K562 (cell line): ENCODE results near the gene IQCK. TPM values are rescaled to one million over a fixed set of nuclear protein-coding genes. Genes with fewer than 3 reads are reported as not detected.

Experiments used
- ATAC-seq: fragments of 200-7000 bp; cut with Tn5 transposase; 3 replicates; pipeline ENCODE4 v1.9.1; 2020; ENCODE audit warnings: moderate library complexity
- BruUV-seq: library from RNA; stranded (reverse); fragments of 400-500 nt; replicated peaks from 2 replicates; lab custom pipeline; 2021; lab: Mats Ljungman, UMichigan
- CTCF ChIA-PET: fragments of 300-600 bp; formaldehyde crosslinking; extraction: SDS; loops from one replicate; lab custom pipeline; 2021; ENCODE audit warnings: low intra/inter-chr PET ratio; lab: Yijun Ruan, JAX
- POLR2A ChIA-PET: fragments of 300-600, 350-650 bp; sonication (Branson Sonifier 250); formaldehyde crosslinking; extraction: SDS; loops from one replicate; lab custom pipeline; 2021; ENCODE audit warnings: antibody characterized with exemption, inconsistent platforms; lab: Yijun Ruan, JAX
- DNase-seq, 4 experiments: peaks; one replicate each; pipeline versions ENCODE4 v3.0.0 to v3.0.0-alpha.2; 2011 to 2018; ENCODE audit warnings: low spot score in 3 of 4, mixed read lengths in 3 of 4; ENCODE audit errors: extremely low read depth in 1 of 4
- FAIRE-seq: peaks from 2 replicates; lab custom pipeline; 2011; peaks lifted over from hg19 to GRCh38; lab: Jason Lieb, UNC
- H2AFZ ChIP-seq: 2 replicates; pipeline ENCODE4 v1.6.0; 2011; ENCODE audit warnings: low read depth, low read length, control low read depth, inconsistent platforms
- H3K27ac ChIP-seq: fragments of 200-600 bp; 3 replicates; pipeline ENCODE4 v1.8.0; 2011; ENCODE audit warnings: low read depth, mild to moderate bottlenecking, control low read depth, inconsistent platforms, low read length, moderate library complexity, mixed read lengths; ENCODE audit errors: extremely low read depth
- H3K27me3 ChIP-seq, 2 experiments: fragments of 300-600 bp in 1 of 2; 2 replicates in 1 of 2; 3 replicates in 1 of 2; pipeline versions ENCODE4 v1.6.0 to v1.8.0; 2011; ENCODE audit warnings: inconsistent platforms in 2 of 2, low read length in 2 of 2, mild to moderate bottlenecking in 1 of 2, mixed read lengths in 1 of 2, moderate library complexity in 1 of 2; ENCODE audit not compliant: control insufficient read depth in 2 of 2, insufficient read depth in 2 of 2
- H3K36me3 ChIP-seq: fragments of 300-600 bp; 3 replicates; pipeline ENCODE4 v1.8.0; 2011; ENCODE audit warnings: mild to moderate bottlenecking, low read length, inconsistent platforms; ENCODE audit not compliant: control insufficient read depth, insufficient read depth
- H3K4me1 ChIP-seq, 2 experiments: fragments of 200-600 bp in 1 of 2; replicated peaks in 1 of 2; 2 replicates in 1 of 2; 3 replicates in 1 of 2; pipeline versions ENCODE4 v1.5.1 to v1.8.0; 2011; ENCODE audit warnings: inconsistent platforms in 2 of 2, low read length in 2 of 2, mild to moderate bottlenecking in 1 of 2, mixed read lengths in 1 of 2, moderate library complexity in 1 of 2; ENCODE audit not compliant: control insufficient read depth in 2 of 2, insufficient read depth in 2 of 2
- H3K4me2 ChIP-seq: 2 replicates; pipeline ENCODE4 v1.6.1; 2011; ENCODE audit warnings: low read length, control low read depth, inconsistent platforms, mixed read lengths; ENCODE audit not compliant: insufficient read depth
- H3K4me3 ChIP-seq: fragments of 200-600 bp; sonication (generic), shearing (Covaris generic); 2 replicates; pipeline ENCODE4 v1.5.1; 2016; ENCODE audit warnings: control low read depth, inconsistent platforms
- H3K79me2 ChIP-seq: fragments of 200-600 bp; 3 replicates; pipeline ENCODE4 v1.8.0; 2011; ENCODE audit warnings: low read length, inconsistent platforms; ENCODE audit not compliant: control insufficient read depth, insufficient read depth
- H3K9ac ChIP-seq, 2 experiments: 2 replicates each; pipeline versions ENCODE4 v1.6.0 to v1.6.1; 2011; ENCODE audit warnings: low read depth in 2 of 2, low read length in 2 of 2, control low read depth in 1 of 2, inconsistent platforms in 1 of 2, mild to moderate bottlenecking in 1 of 2, mixed read lengths in 1 of 2; ENCODE audit not compliant: insufficient read depth in 1 of 2
- H3K9me1 ChIP-seq: one replicate; pipeline ENCODE4 v1.6.0; 2011; ENCODE audit warnings: inconsistent platforms, mild to moderate bottlenecking, low read length, moderate library complexity; ENCODE audit not compliant: control insufficient read depth, insufficient read depth
- H3K9me3 ChIP-seq: replicated peaks from 2 replicates; pipeline ENCODE4 v1.5.1; 2011; ENCODE audit warnings: low read depth, low read length, inconsistent platforms; ENCODE audit not compliant: control insufficient read depth, insufficient read depth
- H4K20me1 ChIP-seq: replicated peaks from 2 replicates; pipeline ENCODE4 v1.6.1; 2011; ENCODE audit warnings: low read length, inconsistent platforms, mixed read lengths; ENCODE audit not compliant: control insufficient read depth, insufficient read depth
- E2F6 ChIP-seq, 2 experiments: IDR thresholded peaks; 2 replicates each; pipeline ENCODE4 v1.6.1; 2011; ENCODE audit warnings: borderline replicate concordance in 1 of 2, control low read depth in 1 of 2, low read depth in 1 of 2, low read length in 1 of 2, mild to moderate bottlenecking in 1 of 2, mixed read lengths in 1 of 2, moderate library complexity in 1 of 2; ENCODE audit not compliant: insufficient read depth in 1 of 2, insufficient read length in 1 of 2, poor library complexity in 1 of 2, severe bottlenecking in 1 of 2; ENCODE audit errors: extremely low read depth in 1 of 2
- ETV1 ChIP-seq: fragments of 450-650 bp; conservative IDR thresholded peaks from 2 replicates; pipeline ENCODE4 v1.6.1; 2016; ENCODE audit warnings: missing genetic modification characterization, control low read depth, low read depth, missing compliant biosample characterization
- GMEB1 ChIP-seq: fragments of 250-450 bp; sonication (Bioruptor Pico); IDR thresholded peaks from 2 replicates; pipeline ENCODE4 v1.4.0; 2020; ENCODE audit warnings: mild to moderate bottlenecking
- IFI16 ChIP-seq: fragments of 250-450 bp; sonication (Bioruptor Pico); IDR thresholded peaks from 2 replicates; pipeline ENCODE4 v2.1.2; 2022; ENCODE audit warnings: mild to moderate bottlenecking, inconsistent platforms
- KDM1A ChIP-seq, 2 experiments: fragments of 450-650 bp; IDR thresholded peaks; 2 replicates each; pipeline ENCODE4 v1.6.1; 2016; ENCODE audit warnings: mild to moderate bottlenecking in 2 of 2
- L3MBTL2 ChIP-seq: fragments of 450-650 bp; IDR thresholded peaks from 2 replicates; pipeline ENCODE4 v1.6.1; 2016; ENCODE audit warnings: mild to moderate bottlenecking, moderate library complexity
- MBD1 ChIP-seq: fragments of 250-450 bp; sonication (Bioruptor Pico); IDR thresholded peaks from 2 replicates; pipeline ENCODE4 v1.8.0; 2022; ENCODE audit warnings: inconsistent platforms
- PCBP1 ChIP-seq: fragments of 200-400 bp; formaldehyde crosslinking; IDR thresholded peaks from 2 replicates; pipeline ENCODE4 v1.6.1; 2018; ENCODE audit warnings: mild to moderate bottlenecking, low read depth, low read length; ENCODE audit not compliant: poor library complexity, severe bottlenecking
- PML ChIP-seq: IDR thresholded peaks from 2 replicates; pipeline ENCODE4 v1.6.1; 2012; ENCODE audit warnings: low read length, inconsistent platforms
- POLR3A ChIP-seq: IDR thresholded peaks from 2 replicates; pipeline ENCODE4 v1.6.1; 2011; ENCODE audit warnings: borderline replicate concordance, mild to moderate bottlenecking, moderate library complexity; ENCODE audit not compliant: insufficient read length, insufficient read depth; ENCODE audit errors: extremely low read depth
- RFX7 ChIP-seq: fragments of 250-450 bp; sonication (Bioruptor Pico); IDR thresholded peaks from 2 replicates; pipeline ENCODE4 v1.5.1; 2021; ENCODE audit warnings: mild to moderate bottlenecking
- STAG1 ChIP-seq: sonication (generic); formaldehyde crosslinking; IDR thresholded peaks from 2 replicates; pipeline ENCODE4 v1.5.0; 2020; ENCODE audit warnings: missing genetic modification reagents, borderline replicate concordance
- TCFL5 ChIP-seq: fragments of 250-450 bp; sonication (Bioruptor Pico); conservative IDR thresholded peaks from 2 replicates; pipeline ENCODE4 v1.6.1; 2021; ENCODE audit warnings: mild to moderate bottlenecking, moderate library complexity, matching md5 sums
- TFAM ChIP-seq: fragments of 250-450 bp; sonication (Bioruptor Pico); conservative IDR thresholded peaks from 2 replicates; pipeline ENCODE4 v1.5.0; 2021; ENCODE audit warnings: mild to moderate bottlenecking, moderate library complexity
- YY1 ChIP-seq, 3 experiments: IDR thresholded peaks; 2 replicates each; pipeline ENCODE4 v1.6.1; 2011; ENCODE audit warnings: low read length in 2 of 3, mild to moderate bottlenecking in 2 of 3, moderate library complexity in 2 of 3, borderline replicate concordance in 1 of 3, control low read depth in 1 of 3, low read depth in 1 of 3; ENCODE audit not compliant: insufficient read depth in 3 of 3, insufficient replicate concordance in 2 of 3, control insufficient read depth in 1 of 3, insufficient read length in 1 of 3; ENCODE audit errors: extremely low read depth in 1 of 3
- ZNF830 ChIP-seq: fragments of 250-450 bp; sonication (Bioruptor Pico); IDR thresholded peaks from 2 replicates; pipeline ENCODE4 v1.5.0; 2021; ENCODE audit warnings: mild to moderate bottlenecking
- WGBS: fragments of 100-300 bp; shearing (Covaris generic); methylation state at CpG from one replicate; pipeline ENCODE4 v1.1.6; 2016; ENCODE audit warnings: low coverage, mixed read lengths; ENCODE audit not compliant: insufficient coverage; ENCODE audit errors: missing lambda C conversion rate; 5-methylcytosine and 5-hydroxymethylcytosine counted together
- in situ Hi-C: fragments of 300-500 bp; cut with MboI; formaldehyde crosslinking; loops from 4 replicates; pipeline ENCODE4 v1.15.0; 2018; ENCODE audit warnings: inconsistent platforms, mixed read lengths
- intact Hi-C: fragments of 100-400 bp; cut with micrococcal nuclease; formaldehyde crosslinking; loops from 2 replicates; pipeline ENCODE4 v1.14.2; 2022
- polyA plus RNA-seq, 8 experiments: library from polyadenylated mRNA; depleted of rRNA in 4 of 8; stranded (reverse) in 5 of 8; unstranded in 3 of 8; fragments of >200 nt; fragmentation: Nextera tagmentation in 2 of 8; fragmentation: Illumina TruSeq in 1 of 8; extraction: Ambion mirVana in 2 of 8; extraction: Trizol in 1 of 8; gene quantifications; 2 replicates each; pipeline versions ENCODE4 v1.2.1 to v1.2.3, GENCODE V29; 2011 to 2014; ENCODE audit warnings: inconsistent platforms in 1 of 8, missing spikeins in 1 of 8
- total RNA-seq, 7 experiments: library from RNA; depleted of rRNA in 6 of 7; stranded (reverse); fragments of >200 nt in 6 of 7; fragmentation: Illumina TruSeq in 2 of 7; extraction: Trizol in 2 of 7; gene quantifications; 2 replicates each; pipeline versions ENCODE4 v1.2.1 to v1.2.3, GENCODE V29; 2011 to 2021; ENCODE audit warnings: low replicate concordance in 1 of 7

IQCK gene
- total and polyA plus RNA-seq, 9 of the 15 experiments (the other 6 are each of a cell fraction or from before 2014, with no cell fraction given) = 5.2 to 12.2 (median 7.3) TPM

GRCh38 chr16:19690196-19690595, 27.9 kb upstream of the IQCK start:
- no peaks in the 10 kb centered on the region for H3K9me3 ChIP-seq
- H3K36me3 ChIP-seq = peaks cover 2% of the 10 kb centered on the region; the same call in 1 of the 3 replicates
- ATAC-seq = no peak
- H3K27me3 ChIP-seq = no peaks in the 10 kb centered on the region
- no peaks in the 10 kb centered on the region for H3K9me1 ChIP-seq
- H3K9ac ChIP-seq = no peak overlapping the region
- POLR2A ChIA-PET = interaction anchor here (0.6 to 0.8 kb wide), 3 partner anchors 9 to 52 kb away, joined by 3 read pairs; no protein-coding TSS in a partner anchor
- H3K79me2 ChIP-seq = no peaks in the 10 kb centered on the region
- in situ Hi-C loops (no loop called here), intact Hi-C loops (no loop called here)
- no peaks in the 10 kb centered on the region; the same call in 1 of the 2 replicates for H4K20me1 ChIP-seq
- no peak overlapping the region for H3K4me2 ChIP-seq
- no peak overlapping the region for H2AFZ ChIP-seq
- no peak for DNase-seq
- CTCF ChIA-PET = no interaction called here
- H3K4me1 ChIP-seq = no peaks in the 10 kb centered on the region; a peak in 1 of 5 replicates
- H3K4me3 ChIP-seq = no peak overlapping the region
- FAIRE-seq = no peak
- no TSS peak for BruUV-seq
- no peak overlapping the region for H3K27ac ChIP-seq
- 54% methylated on average over 4 of the region's 4 CpGs for WGBS
- no peak for TF ChIP-seq STAG1
- TF ChIP-seq ETV1 = no peak
- TF ChIP-seq KDM1A (IDR thresholded peaks at IDR 0.05) = no peak
- no peak for TF ChIP-seq L3MBTL2
- TF ChIP-seq PML = no peak
- no peak for TF ChIP-seq ZNF830
- TF ChIP-seq IFI16 (CRISPR knock-in tag) = no peak
- no peak for TF ChIP-seq MBD1 (CRISPR knock-in tag)
- no peak for TF ChIP-seq YY1 (IDR thresholded peaks at IDR 0.05; ENCODE audit: borderline replicate concordance in 1 of 3, control insufficient read depth in 1 of 3, extremely low read depth in 1 of 3, insufficient read depth in 3 of 3, insufficient read length in 1 of 3, insufficient replicate concordance in 2 of 3, low read depth in 1 of 3, low read length in 2 of 3)
- TF ChIP-seq TCFL5 (CRISPR knock-in tag) = no peak
- TF ChIP-seq E2F6 (IDR thresholded peaks at IDR 0.05; ENCODE audit: borderline replicate concordance in 1 of 2, extremely low read depth in 1 of 2, insufficient read depth in 1 of 2, insufficient read length in 1 of 2, low read depth in 1 of 2, low read length in 1 of 2, poor library complexity in 1 of 2, severe bottlenecking in 1 of 2) = no peak
- TF ChIP-seq POLR3A = no peak
- TF ChIP-seq GMEB1 (CRISPR knock-in tag) = no peak
- TF ChIP-seq PCBP1 = no peak
- TF ChIP-seq TFAM (CRISPR knock-in tag) = no peak
- TF ChIP-seq RFX7 = no peak
